Esophagus muscularis mucosa (tissue), 3 donors: ENCODE results near the gene FAM151B.

Experiments
- POLR2A ChIP-seq: fragments of 450-650 bp; IDR thresholded peaks from one replicate; pipeline ENCODE4 v1.6.1; 2017; ENCODE audit warnings: antibody characterized with exemption, moderate library complexity, mild to moderate bottlenecking, low read depth
- POLR2AphosphoS5 ChIP-seq, 2 donors: sonication (generic); formaldehyde crosslinking; IDR thresholded peaks; one replicate each; pipeline ENCODE4 v1.6.1; 2017; ENCODE audit warnings: antibody characterized with exemption in 2 of 2
- TF ChIP-seq, protein P1 (sequence below), 3 experiments: fragments of 200-600 bp in 2 of 3; fragments of 450-650 bp in 1 of 3; sonication (generic) in 2 of 3; IDR thresholded peaks; one replicate each; pipeline ENCODE4 v1.5.1; 2017 to 2019; ENCODE audit warnings: antibody characterized with exemption in 3 of 3, mild to moderate bottlenecking in 2 of 3, moderate library complexity in 1 of 3

DNA sequence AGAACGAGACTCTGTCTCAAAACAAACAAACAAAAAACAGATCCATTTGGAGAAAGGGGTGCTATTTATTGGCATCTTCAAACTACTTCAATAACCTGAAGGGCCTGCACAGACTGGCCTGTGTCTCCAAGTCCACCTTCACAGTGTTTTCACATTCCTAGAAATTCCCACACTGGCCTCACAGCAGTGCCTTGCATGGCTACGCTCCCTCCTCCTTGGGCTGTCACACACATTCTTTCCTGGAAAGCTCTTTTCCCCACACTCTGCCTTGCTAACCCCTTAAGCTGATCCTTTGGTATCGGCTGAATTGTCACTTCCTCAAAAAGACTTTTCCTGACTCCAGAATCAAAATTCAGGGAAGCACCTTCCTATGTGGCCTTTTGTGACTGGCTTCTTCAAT lies 19.8 kb downstream of the FAM151B start:
- TF ChIP-seq, protein P1, sequence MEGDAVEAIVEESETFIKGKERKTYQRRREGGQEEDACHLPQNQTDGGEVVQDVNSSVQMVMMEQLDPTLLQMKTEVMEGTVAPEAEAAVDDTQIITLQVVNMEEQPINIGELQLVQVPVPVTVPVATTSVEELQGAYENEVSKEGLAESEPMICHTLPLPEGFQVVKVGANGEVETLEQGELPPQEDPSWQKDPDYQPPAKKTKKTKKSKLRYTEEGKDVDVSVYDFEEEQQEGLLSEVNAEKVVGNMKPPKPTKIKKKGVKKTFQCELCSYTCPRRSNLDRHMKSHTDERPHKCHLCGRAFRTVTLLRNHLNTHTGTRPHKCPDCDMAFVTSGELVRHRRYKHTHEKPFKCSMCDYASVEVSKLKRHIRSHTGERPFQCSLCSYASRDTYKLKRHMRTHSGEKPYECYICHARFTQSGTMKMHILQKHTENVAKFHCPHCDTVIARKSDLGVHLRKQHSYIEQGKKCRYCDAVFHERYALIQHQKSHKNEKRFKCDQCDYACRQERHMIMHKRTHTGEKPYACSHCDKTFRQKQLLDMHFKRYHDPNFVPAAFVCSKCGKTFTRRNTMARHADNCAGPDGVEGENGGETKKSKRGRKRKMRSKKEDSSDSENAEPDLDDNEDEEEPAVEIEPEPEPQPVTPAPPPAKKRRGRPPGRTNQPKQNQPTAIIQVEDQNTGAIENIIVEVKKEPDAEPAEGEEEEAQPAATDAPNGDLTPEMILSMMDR (IDR thresholded peaks at IDR 0.05), result no peak
- TF ChIP-seq POLR2AphosphoS5 (IDR thresholded peaks at IDR 0.05), result no peak
- no peak for TF ChIP-seq POLR2A
